ENCODE data around the gene C19orf85.
A peak's percentile ranks its signal among the peaks of the same experiment; 100 is the strongest.

C19orf85 gene

GRCh38 chr19:55464662-55465054, at the start of gene C19orf85:
TSS of gene C19orf85 (minus strand) at chr19:55464751. CDS start at chr19:55464554, 197 bp downstream.
- no peak for TF ChIP-seq CTCF (IDR thresholded peaks at IDR 0.05; ENCODE audit: low read depth, low read length)
- DNase-seq (ENCODE audit: extremely low read depth, low read depth), result no peak

- TF ChIP-seq CTCF (IDR thresholded peaks at IDR 0.05; ENCODE audit: low read depth, low read length), result no peak
These were observed 43.6 kb upstream of the C19orf85 start for GRCh38 chr19:55508120-55508519.

DNA sequence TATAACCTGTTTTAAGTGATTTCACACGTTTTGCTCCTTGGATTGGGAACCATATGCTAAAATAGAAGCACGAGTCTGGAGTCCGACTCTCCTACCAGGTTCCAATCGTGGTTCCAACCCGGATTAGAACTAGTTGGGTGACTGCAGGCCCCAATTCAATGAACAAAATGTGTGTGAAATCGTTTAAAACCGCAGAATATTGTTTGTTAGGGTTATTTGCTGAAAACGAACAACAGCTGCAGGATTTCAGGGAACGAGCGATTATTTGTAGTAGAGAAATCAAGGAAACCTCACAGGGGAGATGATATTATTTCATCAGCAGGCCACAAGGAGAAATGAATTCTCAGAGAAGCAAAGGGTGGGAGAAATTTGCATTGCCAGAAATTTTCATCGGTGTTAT, 40.4 kb upstream of the C19orf85 start:
- TF ChIP-seq CTCF (IDR thresholded peaks at IDR 0.05; ENCODE audit: low read depth, low read length), result no peak
- DNase-seq (ENCODE audit: extremely low read depth, low read depth), result no peak

More at GRCh38 chr19:55508120-55508519, 43.6 kb upstream of the C19orf85 start:
- no peak for DNase-seq (ENCODE audit: extremely low read depth, low read depth)

GRCh38 chr19:55504252-55504603, 39.7 kb upstream of the C19orf85 start:
- TF ChIP-seq CTCF (IDR thresholded peaks at IDR 0.05; ENCODE audit: low read depth, low read length), result no peak
- no peak for DNase-seq (ENCODE audit: extremely low read depth, low read depth)

DNA sequence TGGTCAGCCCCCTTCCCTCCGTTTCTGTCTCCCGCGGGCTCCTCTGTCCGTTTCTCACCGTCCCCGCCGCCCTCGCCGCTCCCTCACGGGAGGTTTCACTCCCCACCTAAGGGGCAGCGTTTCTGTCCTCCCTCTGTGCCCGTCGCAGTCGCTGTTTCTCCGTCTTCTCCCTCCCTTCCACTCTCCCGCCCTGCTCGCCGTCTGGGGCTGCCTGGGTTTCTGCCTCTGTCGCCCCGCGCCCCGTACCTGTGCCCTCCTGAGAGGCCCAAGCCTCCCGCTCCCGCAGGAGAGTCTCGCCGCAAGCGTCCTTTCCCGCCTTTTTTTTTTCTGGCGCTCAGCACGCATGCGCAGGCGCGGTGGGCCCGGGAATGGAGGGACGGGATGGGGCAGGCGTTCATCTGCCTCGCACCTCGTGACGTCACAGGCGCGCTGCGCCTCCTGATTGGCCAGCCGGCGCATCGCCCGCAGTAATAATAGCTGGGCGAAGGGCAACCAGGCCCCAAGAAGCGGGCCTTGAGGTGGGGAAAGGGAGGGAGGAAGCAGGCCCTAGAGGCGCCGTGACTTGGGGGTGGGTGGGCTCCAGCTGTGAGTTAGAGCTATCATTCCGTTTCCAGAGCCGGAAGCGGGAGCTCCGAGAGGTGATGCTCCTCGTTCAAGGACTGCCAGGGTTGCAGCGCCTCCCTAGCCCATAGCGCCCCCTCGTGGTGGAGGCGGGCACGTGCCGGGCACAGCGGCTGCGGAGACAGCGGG, 39.1 kb upstream of the C19orf85 start:
- TF ChIP-seq CTCF (IDR thresholded peaks at IDR 0.05; ENCODE audit: low read depth, low read length), result peak; percentile 93
- no peak for DNase-seq (ENCODE audit: extremely low read depth, low read depth)

DNA sequence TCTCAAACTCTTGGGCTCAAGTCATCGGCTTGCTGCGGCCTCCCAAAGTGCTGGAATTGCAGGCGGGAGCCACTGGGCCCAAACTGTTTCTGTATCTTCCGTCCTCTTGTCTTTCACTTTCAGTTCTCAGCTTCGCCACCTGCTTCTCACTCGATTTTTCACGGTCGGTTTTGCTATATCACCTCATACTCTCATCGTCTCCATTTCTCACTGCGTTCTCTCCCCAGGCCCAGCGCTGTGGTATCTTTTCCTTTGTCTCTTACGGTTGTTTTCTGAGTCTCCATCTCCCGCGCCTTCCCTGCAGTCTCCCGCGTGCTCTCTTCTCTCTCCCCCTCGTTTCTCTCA, 38.6 kb upstream of the C19orf85 start:
- DNase-seq (ENCODE audit: extremely low read depth, low read depth), result no peak
- no peak for TF ChIP-seq CTCF (IDR thresholded peaks at IDR 0.05; ENCODE audit: low read depth, low read length)

DNA sequence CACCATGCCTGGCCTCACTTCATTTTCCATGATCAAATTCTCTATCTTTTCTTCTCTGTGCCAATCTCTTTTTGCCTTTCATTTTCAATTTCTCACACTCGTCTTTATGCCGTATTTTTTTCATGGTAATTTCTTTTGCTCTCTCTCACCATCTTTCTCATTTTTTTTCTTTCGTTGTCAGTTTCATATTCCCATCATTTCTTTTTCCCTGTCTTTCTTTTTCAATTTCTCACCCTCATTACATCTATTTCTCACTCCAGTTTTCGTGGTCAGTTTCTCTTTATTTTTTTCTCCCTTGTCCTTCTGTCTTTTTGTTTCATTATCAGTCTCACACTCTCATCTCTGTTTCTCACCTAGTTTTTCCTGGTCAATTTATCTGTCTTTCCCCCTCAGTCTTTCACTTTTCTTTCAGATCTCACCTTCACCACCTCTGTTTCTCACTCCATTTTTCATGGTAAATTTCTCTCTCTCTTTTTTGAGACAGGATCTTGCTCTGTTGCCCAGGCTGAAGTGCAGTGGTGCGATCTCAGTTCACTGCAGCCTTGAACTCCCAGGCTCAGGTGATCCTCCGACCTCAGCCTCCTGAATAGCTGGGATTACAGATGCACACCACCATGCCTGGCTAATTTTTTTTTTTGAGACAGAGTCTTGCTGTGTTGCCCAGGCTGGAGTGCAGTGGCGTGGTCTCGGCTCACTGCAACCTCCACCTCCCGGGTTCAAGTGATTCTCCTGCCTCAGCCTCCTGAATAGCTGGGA, 37.8 kb upstream of the C19orf85 start:
- no peak for DNase-seq (ENCODE audit: extremely low read depth, low read depth)
- no peak for TF ChIP-seq CTCF (IDR thresholded peaks at IDR 0.05; ENCODE audit: low read depth, low read length)

Data from AG09319 (cell line).